ENCODE results near the gene SMC1B.

- TF ChIP-seq CTCF (IDR thresholded peaks at IDR 0.05) (no peak), ZFX (IDR thresholded peaks at IDR 0.05; ENCODE audit: borderline replicate concordance) (no peak)
Measured at GRCh38 chr22:45425531-45426265, 12.3 kb upstream of the SMC1B start.

Measured in 22Rv1 (cell line).